GM12874 (cell line): Measurements from ENCODE around the gene DENND1C.

Experiments
- CTCF ChIP-seq: IDR thresholded peaks from 2 replicates; pipeline ENCODE4 v1.5.1; 2011; ENCODE audit warnings: low read depth, mild to moderate bottlenecking, control low read depth, low read length, moderate library complexity; ENCODE audit not compliant: insufficient read depth

DENND1C gene

GRCh38 chr19:6418562-6418932 is 63.0 kb downstream of the DENND1C start:
- TF ChIP-seq CTCF = no peak

- no peak for TF ChIP-seq CTCF
These were observed 63.6 kb downstream of the DENND1C start for GRCh38 chr19:6417713-6418561.
